Vagina (tissue), 2 donors: ENCODE measurements around the gene ARHGAP6.

Experiments
- CTCF ChIP-seq, 3 experiments: fragments of 450-650 bp in 2 of 3; fragments of 200-600 bp in 1 of 3; sonication (generic) in 1 of 3; IDR thresholded peaks; one replicate each; pipeline ENCODE4 v1.5.1; 2017 to 2019; ENCODE audit warnings: antibody characterized with exemption in 3 of 3, mild to moderate bottlenecking in 2 of 3, moderate library complexity in 2 of 3
- POLR2A ChIP-seq, 2 donors: fragments of 450-650 bp; IDR thresholded peaks; one replicate each; pipeline ENCODE4 v1.6.1; 2017; ENCODE audit warnings: antibody characterized with exemption in 2 of 2, mild to moderate bottlenecking in 2 of 2, moderate library complexity in 2 of 2
- POLR2AphosphoS5 ChIP-seq, 2 donors: sonication (generic); formaldehyde crosslinking; IDR thresholded peaks; one replicate each; pipeline ENCODE4 v1.9.0; 2017; ENCODE audit warnings: antibody characterized with exemption in 2 of 2, mild to moderate bottlenecking in 2 of 2, low read depth in 1 of 2; ENCODE audit not compliant: insufficient read depth in 1 of 2

- TF ChIP-seq CTCF (IDR thresholded peaks at IDR 0.05) = no peak
- no peak for TF ChIP-seq POLR2A (IDR thresholded peaks at IDR 0.05)
- no peak for TF ChIP-seq POLR2AphosphoS5 (IDR thresholded peaks at IDR 0.05; ENCODE audit: insufficient read depth in 1 of 2, low read depth in 1 of 2)
Measured at GRCh38 chrX:11575332-11575731, 90.4 kb downstream of the ARHGAP6 start.
